ENCODE data around the gene EGFR. TPM values are rescaled to one million over a fixed set of nuclear protein-coding genes. Genes with fewer than 3 reads are reported as not detected.

EGFR gene
- total RNA-seq, 1 donor from 2014 or later = not detected

- no peak overlapping the region for H3K4me3 Mint-ChIP-seq
- H3K4me1 Mint-ChIP-seq = no peaks in the 10 kb centered on the region
- H3K27ac Mint-ChIP-seq = no peak overlapping the region
- DNase-seq = no peak
- intact Hi-C loops (cut with micrococcal nuclease) = no loop called here
- H3K27me3 Mint-ChIP-seq = peaks cover 2% of the 10 kb centered on the region
- H3K36me3 Mint-ChIP-seq (ENCODE audit: low read depth) = no peaks in the 10 kb centered on the region
- no peaks in the 10 kb centered on the region for H3K9me3 Mint-ChIP-seq
Observed at GRCh38 chr7:55212176-55212575, 193.4 kb downstream of the EGFR start.

GRCh38 chr7:55212838-55213237 lies 194.0 kb downstream of the EGFR start:
- Mint-ChIP-seq H3K4me3 (no peak overlapping the region), H3K36me3 (ENCODE audit: low read depth) (no peaks in the 10 kb centered on the region), H3K9me3 (no peaks in the 10 kb centered on the region), H3K27me3 (peaks cover 2% of the 10 kb centered on the region), H3K27ac (no peak overlapping the region), H3K4me1 (no peaks in the 10 kb centered on the region)
- intact Hi-C loops (cut with micrococcal nuclease) = no loop called here
- no peak for DNase-seq

GRCh38 chr7:55214707-55215106 lies 195.9 kb downstream of the EGFR start:
- no peaks in the 10 kb centered on the region for H3K9me3 Mint-ChIP-seq
- no peaks in the 10 kb centered on the region for H3K4me1 Mint-ChIP-seq
- H3K4me3 Mint-ChIP-seq = no peak overlapping the region
- DNase-seq = no peak
- no peaks in the 10 kb centered on the region for H3K36me3 Mint-ChIP-seq (ENCODE audit: low read depth)
- H3K27ac Mint-ChIP-seq = no peak overlapping the region
- peaks cover 2% of the 10 kb centered on the region for H3K27me3 Mint-ChIP-seq
- intact Hi-C loops (cut with micrococcal nuclease) = no loop called here

- Mint-ChIP-seq H3K9me3 (no peaks in the 10 kb centered on the region), H3K27ac (no peak overlapping the region), H3K36me3 (ENCODE audit: low read depth) (no peaks in the 10 kb centered on the region), H3K4me3 (no peak overlapping the region), H3K4me1 (no peaks in the 10 kb centered on the region), H3K27me3 (peaks cover 7% of the 10 kb centered on the region)
- intact Hi-C loops (cut with micrococcal nuclease) = no loop called here
- no peak for DNase-seq
Observed at GRCh38 chr7:55223023-55223422, 204.2 kb downstream of the EGFR start.

GRCh38 chr7:55224111-55224510 lies 205.3 kb downstream of the EGFR start:
- intact Hi-C loops (cut with micrococcal nuclease) = no loop called here
- Mint-ChIP-seq H3K36me3 (ENCODE audit: low read depth) (no peaks in the 10 kb centered on the region), H3K4me3 (no peak overlapping the region), H3K9me3 (peaks cover 2% of the 10 kb centered on the region), H3K27me3 (peaks cover 9% of the 10 kb centered on the region), H3K4me1 (no peaks in the 10 kb centered on the region), H3K27ac (no peak overlapping the region)
- no peak for DNase-seq

GRCh38 chr7:55224810-55225209 lies 206.0 kb downstream of the EGFR start:
- Mint-ChIP-seq H3K4me3 (no peak overlapping the region), H3K4me1 (no peaks in the 10 kb centered on the region), H3K36me3 (ENCODE audit: low read depth) (no peaks in the 10 kb centered on the region), H3K27me3 (peaks cover 14% of the 10 kb centered on the region), H3K27ac (no peak overlapping the region), H3K9me3 (peaks cover 6% of the 10 kb centered on the region)
- DNase-seq = no peak
- intact Hi-C loops (cut with micrococcal nuclease) = no loop called here

GRCh38 chr7:55230014-55230413 lies 211.2 kb downstream of the EGFR start:
- H3K9me3 Mint-ChIP-seq = peaks cover 6% of the 10 kb centered on the region
- no peak for DNase-seq
- peaks cover 16% of the 10 kb centered on the region for H3K27me3 Mint-ChIP-seq
- no peaks in the 10 kb centered on the region for H3K4me1 Mint-ChIP-seq
- intact Hi-C loops (cut with micrococcal nuclease) = no loop called here
- no peak overlapping the region for H3K27ac Mint-ChIP-seq
- no peak overlapping the region for H3K4me3 Mint-ChIP-seq
- H3K36me3 Mint-ChIP-seq (ENCODE audit: low read depth) = no peaks in the 10 kb centered on the region

GRCh38 chr7:55231736-55232280 lies 213.0 kb downstream of the EGFR start:
- intact Hi-C loops (cut with micrococcal nuclease) = no loop called here
- no peak for DNase-seq
- Mint-ChIP-seq H3K36me3 (ENCODE audit: low read depth) (no peaks in the 10 kb centered on the region), H3K4me1 (no peaks in the 10 kb centered on the region), H3K9me3 (peaks cover 6% of the 10 kb centered on the region), H3K4me3 (no peak overlapping the region), H3K27ac (no peak overlapping the region), H3K27me3 (peaks cover 11% of the 10 kb centered on the region)

GRCh38 chr7:55233001-55233400 lies 214.2 kb downstream of the EGFR start:
- Mint-ChIP-seq H3K27ac (no peak overlapping the region), H3K27me3 (peaks cover 11% of the 10 kb centered on the region)
- DNase-seq = no peak

GRCh38 chr7:55234408-55234807 lies 215.6 kb downstream of the EGFR start:
- no peaks in the 10 kb centered on the region for H3K4me1 Mint-ChIP-seq
- peaks cover 1% of the 10 kb centered on the region for H3K9me3 Mint-ChIP-seq
- peaks cover 5% of the 10 kb centered on the region for H3K27me3 Mint-ChIP-seq

More at GRCh38 chr7:55233001-55233400, 214.2 kb downstream of the EGFR start:
- H3K9me3 Mint-ChIP-seq = peaks cover 6% of the 10 kb centered on the region
- H3K36me3 Mint-ChIP-seq (ENCODE audit: low read depth) = no peaks in the 10 kb centered on the region
- intact Hi-C loops (cut with micrococcal nuclease) = no loop called here
- no peak overlapping the region for H3K4me3 Mint-ChIP-seq
- no peaks in the 10 kb centered on the region for H3K4me1 Mint-ChIP-seq

GRCh38 chr7:55235115-55235514 lies 216.3 kb downstream of the EGFR start:
- H3K4me3 Mint-ChIP-seq = no peak overlapping the region
- no peak overlapping the region for H3K27ac Mint-ChIP-seq
- intact Hi-C loops (cut with micrococcal nuclease) = no loop called here
- no peaks in the 10 kb centered on the region for H3K36me3 Mint-ChIP-seq (ENCODE audit: low read depth)
- H3K4me1 Mint-ChIP-seq = no peaks in the 10 kb centered on the region
- DNase-seq = no peak
- H3K27me3 Mint-ChIP-seq = peaks cover 5% of the 10 kb centered on the region
- no peaks in the 10 kb centered on the region for H3K9me3 Mint-ChIP-seq

More at GRCh38 chr7:55234408-55234807, 215.6 kb downstream of the EGFR start:
- Mint-ChIP-seq H3K27ac (no peak overlapping the region), H3K36me3 (ENCODE audit: low read depth) (no peaks in the 10 kb centered on the region), H3K4me3 (no peak overlapping the region)
- DNase-seq = no peak
- intact Hi-C loops (cut with micrococcal nuclease) = no loop called here

GRCh38 chr7:55235801-55236200 lies 217.0 kb downstream of the EGFR start:
- Mint-ChIP-seq H3K4me3 (no peak overlapping the region), H3K27me3 (peaks cover 2% of the 10 kb centered on the region), H3K9me3 (no peaks in the 10 kb centered on the region), H3K4me1 (no peaks in the 10 kb centered on the region), H3K36me3 (ENCODE audit: low read depth) (no peaks in the 10 kb centered on the region), H3K27ac (no peak overlapping the region)
- intact Hi-C loops (cut with micrococcal nuclease) = no loop called here
- no peak for DNase-seq

GRCh38 chr7:55236476-55236875 lies 217.7 kb downstream of the EGFR start:
- H3K27me3 Mint-ChIP-seq = peaks cover 4% of the 10 kb centered on the region
- no peak overlapping the region for H3K27ac Mint-ChIP-seq
- no peak for DNase-seq
- H3K4me1 Mint-ChIP-seq = no peaks in the 10 kb centered on the region
- no peak overlapping the region for H3K4me3 Mint-ChIP-seq
- intact Hi-C loops (cut with micrococcal nuclease) = no loop called here
- H3K36me3 Mint-ChIP-seq (ENCODE audit: low read depth) = no peaks in the 10 kb centered on the region
- no peaks in the 10 kb centered on the region for H3K9me3 Mint-ChIP-seq

- no peak overlapping the region for H3K4me3 Mint-ChIP-seq
- no peaks in the 10 kb centered on the region for H3K4me1 Mint-ChIP-seq
- H3K9me3 Mint-ChIP-seq = no peaks in the 10 kb centered on the region
- no peaks in the 10 kb centered on the region for H3K36me3 Mint-ChIP-seq (ENCODE audit: low read depth)
- peaks cover 4% of the 10 kb centered on the region for H3K27me3 Mint-ChIP-seq
- no peak overlapping the region for H3K27ac Mint-ChIP-seq
- DNase-seq = no peak
- intact Hi-C loops (cut with micrococcal nuclease) = no loop called here
Observed at GRCh38 chr7:55237156-55237893, 218.5 kb downstream of the EGFR start.

- Mint-ChIP-seq H3K27me3 (peaks cover 4% of the 10 kb centered on the region), H3K27ac (no peak overlapping the region), H3K4me1 (no peaks in the 10 kb centered on the region), H3K9me3 (no peaks in the 10 kb centered on the region), H3K4me3 (no peak overlapping the region), H3K36me3 (ENCODE audit: low read depth) (no peaks in the 10 kb centered on the region)
- intact Hi-C loops (cut with micrococcal nuclease) = no loop called here
- no peak for DNase-seq
Observed at GRCh38 chr7:55239406-55239805, 220.6 kb downstream of the EGFR start.

Data from activated CD4-positive, alpha-beta T cell treated with anti-CD3 and anti-CD28 coated beads, Interleukin-2, amount 10 ng/mL, durations not matched to agents 24 days and 14 days (primary cell).